Fibroblast of skin of right quadriceps (primary cell): ENCODE measurements around the gene FGGY.

ENCODE experiments used
- DNase-seq: peaks from one replicate; pipeline ENCODE4 v3.0.0-alpha.2; 2013

Gene FGGY

GRCh38 chr1:59667020-59667419, 370.1 kb downstream of the FGGY start:
- no peak for DNase-seq

GRCh38 chr1:59669752-59670312, 372.9 kb downstream of the FGGY start:
- DNase-seq = peak; percentile 35

- DNase-seq = no peak
These were observed 373.8 kb downstream of the FGGY start for GRCh38 chr1:59670662-59671061.

- DNase-seq = no peak
These were observed 374.4 kb downstream of the FGGY start for GRCh38 chr1:59671066-59671952.

GRCh38 chr1:59671953-59672305, 375.0 kb downstream of the FGGY start:
- no peak for DNase-seq

GRCh38 chr1:59672851-59673572, 376.1 kb downstream of the FGGY start:
- DNase-seq = peak; percentile 73

GRCh38 chr1:59673573-59674450, 376.9 kb downstream of the FGGY start:
- no peak for DNase-seq

- DNase-seq = peak; percentile 25
These were observed 377.7 kb downstream of the FGGY start for GRCh38 chr1:59674595-59674994.

- DNase-seq = no peak
These were observed 379.0 kb downstream of the FGGY start for GRCh38 chr1:59675936-59676335.

GRCh38 chr1:59678040-59678439, 381.1 kb downstream of the FGGY start:
- peak; percentile 36 for DNase-seq

GRCh38 chr1:59678493-59679228, 381.8 kb downstream of the FGGY start:
- peak; percentile 94 for DNase-seq

- DNase-seq = no peak
These were observed 383.1 kb downstream of the FGGY start for GRCh38 chr1:59680044-59680443.

GRCh38 chr1:59682396-59683080, 385.6 kb downstream of the FGGY start:
- peak; percentile 39 for DNase-seq

GRCh38 chr1:59683197-59683596, 386.3 kb downstream of the FGGY start:
- no peak for DNase-seq

GRCh38 chr1:59684698-59685097, 387.8 kb downstream of the FGGY start:
- no peak for DNase-seq

GRCh38 chr1:59685101-59685500, 388.2 kb downstream of the FGGY start:
- DNase-seq = no peak

- DNase-seq = no peak
These were observed 388.8 kb downstream of the FGGY start for GRCh38 chr1:59685666-59686065.

GRCh38 chr1:59686170-59686569, 389.3 kb downstream of the FGGY start:
- DNase-seq = no peak

GRCh38 chr1:59686574-59686973, 389.7 kb downstream of the FGGY start:
- DNase-seq = no peak

- DNase-seq = no peak
These were observed 390.2 kb downstream of the FGGY start for GRCh38 chr1:59687081-59687480.

- DNase-seq = no peak
These were observed 392.1 kb downstream of the FGGY start for GRCh38 chr1:59688976-59689375.

- DNase-seq = no peak
These were observed 392.8 kb downstream of the FGGY start for GRCh38 chr1:59689730-59690129.
